Colon (tissue), 2 donors: ENCODE results near the gene PCBP3.

Source experiments
- FAIRE-seq: peaks from 2 replicates; lab custom pipeline; 2012; peaks lifted over from hg19 to GRCh38; lab: Jason Lieb, UNC
- donor health status: control.
- donor health status: control.

The PCBP3 gene

GRCh38 chr21:45862543-45863207 is 219.2 kb downstream of the PCBP3 start:
- no peak for FAIRE-seq

- no peak for FAIRE-seq
Observed at GRCh38 chr21:45863267-45863666, 219.7 kb downstream of the PCBP3 start.

DNA sequence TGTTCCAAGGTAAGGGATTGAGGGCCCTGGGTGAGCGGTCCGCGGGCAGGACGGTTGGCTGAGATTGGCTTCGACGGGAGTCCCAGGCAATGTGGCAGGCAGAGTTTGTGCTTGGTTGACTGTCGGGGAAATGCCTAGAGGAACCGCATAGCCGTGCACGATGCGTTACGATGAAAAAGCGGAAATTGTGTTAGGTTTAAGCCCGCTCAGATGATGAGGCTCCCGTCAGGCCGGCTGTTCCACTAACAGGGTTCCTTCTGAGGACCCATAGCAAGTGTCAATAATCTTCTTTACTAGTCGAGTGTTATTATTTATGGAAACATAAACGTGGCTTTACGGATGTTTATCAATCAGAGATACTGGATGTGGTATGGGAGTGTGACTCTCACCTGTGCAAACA is 220.2 kb downstream of the PCBP3 start:
- FAIRE-seq = no peak

DNA sequence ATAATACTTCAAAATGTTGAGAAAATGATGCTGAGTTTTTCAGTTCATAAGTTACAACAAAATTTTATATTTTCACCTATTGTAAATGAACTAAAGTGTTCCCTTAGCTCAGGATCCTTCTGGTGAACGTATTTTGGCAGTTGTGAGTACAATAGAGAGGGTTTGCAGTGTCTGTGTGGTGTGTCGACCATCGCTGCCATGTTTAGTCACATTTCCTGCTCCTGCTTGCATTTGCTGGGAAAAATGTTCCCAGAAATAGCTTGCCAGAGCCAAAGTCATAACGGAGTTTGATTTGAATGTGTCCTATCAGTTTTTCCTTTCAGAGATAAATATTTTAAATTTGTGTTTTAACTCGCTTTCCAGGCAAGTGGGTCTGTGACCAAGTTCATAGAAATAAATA is 220.9 kb downstream of the PCBP3 start:
- FAIRE-seq = no peak

- FAIRE-seq = no peak
Observed at GRCh38 chr21:45865106-45865835, 221.7 kb downstream of the PCBP3 start.

- FAIRE-seq = no peak
Observed at GRCh38 chr21:45866551-45866950, 223.0 kb downstream of the PCBP3 start.

DNA sequence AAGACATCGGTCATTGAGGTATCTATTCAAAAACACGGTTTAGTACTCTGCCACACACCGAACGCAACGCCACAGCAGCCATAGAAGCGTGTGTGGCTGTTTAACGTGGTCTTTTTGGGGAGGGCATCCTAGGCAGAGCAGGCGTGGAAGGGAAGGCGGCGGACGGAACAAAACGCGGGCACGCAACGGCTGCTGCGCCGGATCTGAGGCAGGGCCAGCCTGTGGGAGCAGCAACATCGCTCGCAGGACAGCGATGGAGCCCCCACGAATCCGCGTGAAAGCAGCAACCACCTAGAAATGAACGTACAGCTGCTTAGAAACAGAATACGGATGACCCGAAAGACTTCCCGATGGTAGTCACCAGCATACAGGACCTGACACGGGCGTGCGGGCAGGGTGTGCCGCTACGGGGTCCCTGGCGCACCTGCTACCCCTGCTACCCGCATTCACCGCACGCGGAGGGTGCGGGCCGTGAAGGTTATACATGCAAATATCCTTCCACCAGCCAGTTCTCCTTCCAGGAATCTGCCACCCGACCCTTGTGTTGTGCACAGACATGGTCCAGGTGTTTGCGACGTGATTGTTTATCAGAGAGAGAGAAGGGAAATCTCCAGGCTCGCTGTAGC is 223.6 kb downstream of the PCBP3 start:
- no peak for FAIRE-seq

DNA sequence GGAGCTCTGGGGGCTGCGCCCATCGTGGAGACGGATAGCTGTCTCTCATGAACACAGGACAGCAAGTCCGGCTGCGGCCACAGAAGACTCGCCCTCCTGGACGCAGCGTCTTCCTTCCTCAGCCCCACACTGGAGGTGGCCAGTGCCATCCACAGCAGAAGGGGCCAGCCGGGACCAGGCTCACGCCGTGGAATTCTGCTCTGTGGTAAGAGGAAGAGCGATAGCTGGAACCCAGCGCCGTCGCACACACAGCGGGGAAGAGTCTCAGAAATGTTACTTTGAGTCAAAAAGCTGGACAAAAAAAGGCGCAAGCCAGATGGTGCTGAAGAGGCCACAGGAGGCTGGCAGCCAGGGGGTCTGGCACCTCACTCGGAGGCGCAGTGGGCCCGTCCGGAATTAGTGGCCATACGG is 224.2 kb downstream of the PCBP3 start:
- no peak for FAIRE-seq

DNA sequence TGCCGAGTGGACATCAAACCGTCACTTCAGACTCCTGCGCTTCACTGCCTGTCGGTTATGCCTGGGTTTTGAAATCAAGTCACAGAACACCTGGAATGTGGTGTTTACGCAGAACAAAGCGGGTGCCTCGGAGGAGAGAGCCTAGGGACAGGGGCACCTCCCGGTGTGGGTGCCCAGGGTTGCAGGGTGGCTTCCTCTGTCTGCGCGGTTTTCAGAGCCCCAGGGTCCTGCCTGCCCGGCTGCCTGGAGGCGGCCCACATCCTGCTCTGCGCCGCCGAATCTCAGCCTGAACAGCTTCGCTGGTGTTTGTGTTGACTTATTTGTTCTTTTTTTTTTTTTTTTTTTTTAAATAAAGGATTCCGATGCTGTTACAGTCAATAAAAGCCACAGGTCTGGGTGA is 224.6 kb downstream of the PCBP3 start:
- no peak for FAIRE-seq

- FAIRE-seq = no peak
Observed at GRCh38 chr21:45868488-45868887, 225.0 kb downstream of the PCBP3 start.

DNA sequence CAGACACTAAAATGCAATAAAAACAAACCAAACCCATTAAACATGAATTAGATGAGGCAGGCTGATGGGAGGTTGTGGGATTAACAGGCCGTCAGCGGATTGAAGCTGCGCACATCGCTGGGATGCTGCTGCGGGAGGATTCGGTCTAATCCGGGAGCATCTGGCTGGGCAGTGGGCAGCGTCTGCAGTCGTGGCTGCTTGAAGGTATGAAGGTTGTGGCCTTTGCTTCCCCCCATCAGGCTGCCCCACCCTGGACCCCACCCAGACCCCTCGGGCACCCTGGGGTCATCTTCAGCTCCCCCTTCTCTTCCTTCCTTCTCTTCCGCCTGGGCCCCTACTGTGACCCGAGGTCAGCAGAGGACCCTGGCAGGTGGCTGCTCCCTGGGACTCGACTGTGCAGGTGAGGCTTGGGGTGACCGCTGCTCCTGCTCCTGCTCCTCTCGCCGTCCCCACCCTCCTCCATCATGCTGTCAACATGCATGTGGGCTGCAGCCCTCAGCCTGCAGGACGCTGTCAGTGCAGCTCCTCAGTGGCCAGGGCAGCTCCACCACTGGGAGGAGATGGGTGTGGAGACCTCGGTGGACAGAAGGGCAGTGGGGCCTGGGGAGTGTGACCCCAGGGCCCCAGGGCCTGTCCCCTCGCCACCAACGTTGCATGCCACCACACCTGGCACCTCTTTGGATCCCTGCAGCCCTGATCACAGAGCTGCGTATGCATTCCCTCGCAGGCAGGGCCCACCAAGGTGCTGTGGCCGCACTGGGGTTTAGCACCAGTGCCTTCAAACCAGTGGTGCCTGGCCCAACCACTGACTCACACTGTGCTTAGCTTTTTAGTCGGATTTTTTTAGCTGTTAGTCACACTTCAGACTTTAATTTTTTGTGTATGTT is 225.8 kb downstream of the PCBP3 start:
- FAIRE-seq = no peak

GRCh38 chr21:45870421-45870820 is 226.9 kb downstream of the PCBP3 start:
- no peak for FAIRE-seq

DNA sequence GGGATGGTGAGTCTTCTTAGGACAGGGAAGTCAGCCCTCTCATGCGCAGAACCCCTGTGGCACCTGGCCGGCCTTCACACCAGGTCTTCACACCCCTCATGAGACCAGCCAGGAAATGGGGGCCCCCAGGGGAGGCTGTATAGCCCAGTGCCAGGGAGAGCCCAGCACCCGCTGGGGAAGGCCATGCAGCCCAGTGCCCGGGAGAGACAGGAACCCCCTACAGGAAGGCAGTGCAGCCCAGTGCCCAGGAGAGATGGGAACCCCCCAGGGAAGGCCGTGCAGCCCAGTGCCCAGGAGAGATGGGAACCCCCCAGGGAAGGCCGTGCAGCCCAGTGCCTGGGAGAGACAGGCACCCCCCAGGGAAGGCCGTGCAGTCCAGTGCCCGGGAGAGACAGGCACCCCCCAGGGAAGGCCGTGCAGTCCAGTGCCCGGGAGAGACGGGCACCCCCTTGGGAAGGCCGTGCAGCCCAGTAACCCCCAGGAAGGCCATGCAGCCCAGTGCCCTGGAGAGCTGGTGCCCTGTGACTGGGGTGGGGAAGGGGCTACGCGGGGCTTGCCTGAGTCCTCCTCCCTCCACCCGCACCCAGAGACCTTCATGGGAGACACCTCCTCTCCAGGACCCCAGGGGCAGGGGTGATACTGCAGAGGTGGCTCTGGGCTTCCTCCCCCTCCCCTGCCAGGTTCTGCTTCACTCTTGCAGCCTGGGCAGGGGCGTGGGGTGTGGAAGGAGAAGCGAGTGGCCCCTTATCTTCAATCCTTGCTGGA is 227.5 kb downstream of the PCBP3 start:
- no peak for FAIRE-seq

DNA sequence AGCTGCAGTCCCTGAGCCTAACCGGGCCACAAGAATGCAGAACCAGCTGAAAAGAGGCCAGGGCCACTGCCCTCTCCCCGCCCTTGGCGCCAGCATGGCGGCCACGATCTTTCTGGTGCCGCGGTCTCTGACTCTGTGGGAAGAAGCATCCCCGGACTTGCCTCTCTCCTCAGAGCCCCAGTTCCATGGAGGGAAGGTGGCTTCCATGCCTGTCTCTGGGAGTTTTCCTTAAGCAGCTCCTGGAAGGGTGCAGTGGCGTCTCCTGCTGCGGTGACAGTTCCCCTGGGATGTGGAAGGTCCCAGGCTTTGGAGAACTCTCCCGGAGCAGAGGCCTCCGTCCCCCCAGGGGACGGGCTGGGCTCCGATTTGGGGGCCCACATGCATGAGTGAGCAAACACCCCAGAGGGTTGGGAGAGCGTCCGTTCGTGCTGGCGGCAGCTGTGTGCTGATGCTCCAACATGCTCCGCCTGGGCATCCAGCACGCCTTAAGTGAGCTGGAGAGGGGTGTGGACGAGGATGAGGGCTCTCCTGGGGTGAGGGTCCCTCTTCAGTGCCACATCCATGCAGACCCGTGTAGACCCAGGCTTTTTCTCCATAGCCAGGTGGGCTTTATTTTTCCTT is 228.2 kb downstream of the PCBP3 start:
- FAIRE-seq = no peak

GRCh38 chr21:45872471-45872870 is 228.9 kb downstream of the PCBP3 start:
- FAIRE-seq = no peak

DNA sequence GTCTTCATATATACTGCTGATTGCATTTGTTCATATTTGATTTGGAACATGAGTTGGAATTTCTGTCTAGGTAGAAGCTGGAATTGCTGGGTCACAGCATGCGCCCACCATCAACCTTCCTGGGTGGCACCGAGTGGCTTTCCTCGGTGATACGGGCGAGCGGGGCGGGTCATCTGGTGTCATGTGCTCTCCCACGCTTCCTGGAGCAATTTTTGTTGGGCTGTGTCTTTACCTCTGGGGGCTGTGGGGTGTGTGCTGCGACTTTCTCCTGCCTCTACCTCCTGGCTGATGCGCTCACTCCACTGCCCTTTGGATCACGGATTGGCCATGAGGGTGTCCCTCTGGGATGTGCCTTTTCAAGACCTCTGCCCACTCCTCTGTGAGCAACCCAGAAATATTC is 229.4 kb downstream of the PCBP3 start:
- FAIRE-seq = no peak

DNA sequence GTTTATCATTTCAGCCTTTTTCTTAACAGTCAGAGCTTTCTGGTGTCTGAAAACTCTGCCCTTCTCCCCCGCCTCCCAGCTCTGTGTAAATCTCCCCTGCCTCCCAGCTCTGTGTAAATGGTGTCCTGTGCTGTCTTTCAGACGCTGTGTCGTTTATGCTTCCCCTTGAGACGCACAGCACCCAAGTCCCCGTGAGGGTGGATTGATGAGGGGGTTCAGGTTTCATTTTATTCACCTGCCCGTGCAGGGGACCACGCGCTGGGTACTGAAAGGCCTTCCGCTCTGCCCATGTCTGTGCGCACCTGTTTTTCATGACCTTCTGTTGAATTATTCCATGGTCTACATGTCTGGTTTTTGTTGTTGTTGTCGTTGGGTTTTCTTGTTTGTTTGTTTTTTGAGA is 229.9 kb downstream of the PCBP3 start:
- no peak for FAIRE-seq

- no peak for FAIRE-seq
Observed at GRCh38 chr21:45873866-45874265, 230.3 kb downstream of the PCBP3 start.

GRCh38 chr21:45874716-45875415 is 231.3 kb downstream of the PCBP3 start:
- FAIRE-seq = no peak

GRCh38 chr21:45875416-45875760 is 231.9 kb downstream of the PCBP3 start:
- no peak for FAIRE-seq

DNA sequence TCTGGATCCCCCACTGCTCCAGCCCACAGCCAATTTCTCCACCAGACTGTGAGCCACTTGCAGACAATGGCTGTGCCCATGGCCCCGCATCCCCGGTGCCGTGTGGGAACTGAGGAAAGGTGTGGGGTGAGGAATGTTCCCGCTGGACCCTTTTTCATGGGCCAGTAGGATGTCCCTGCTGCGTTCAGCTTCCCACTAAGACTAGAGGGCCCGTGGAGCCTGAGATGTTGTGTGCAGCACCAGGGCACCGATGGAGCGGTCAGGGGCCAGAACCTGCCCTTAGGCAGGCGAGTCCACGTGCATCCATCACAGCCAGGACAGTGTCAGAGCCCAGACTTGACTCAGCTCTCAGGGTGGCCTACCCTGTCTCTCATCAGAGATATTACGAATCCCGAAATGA is 232.4 kb downstream of the PCBP3 start:
- no peak for FAIRE-seq
